ENCODE data around the gene OR4X2. TPM values are rescaled to one million over a fixed set of nuclear protein-coding genes. Genes with fewer than 3 reads are reported as not detected.

Gene OR4X2
- total and polyA plus RNA-seq, 3 experiments from 2014 or later = not detected

- no peak overlapping the region for H3K4me3 ChIP-seq (ENCODE audit: low read length)
- Mint-ChIP-seq H3K27me3 (peaks cover 13 to 18% of the 10 kb centered on the region in 2 donors), H3K4me1 (peaks cover 0 to 8% (median 0%) of the 10 kb centered on the region in 3 donors), H3K9me3 (peaks cover 0 to 15% (median 4%) of the 10 kb centered on the region in 5 donors), H3K4me3 (no peak overlapping the region), H3K27ac (no peak overlapping the region), H3K36me3 (no peaks in the 10 kb centered on the region)
- no peaks in the 10 kb centered on the region for H3K27me3 ChIP-seq (ENCODE audit: insufficient read depth, low read length, poor library complexity, severe bottlenecking)
- POLR2A ChIA-PET = no interaction called here
- H3K27ac ChIP-seq (ENCODE audit: low read depth, low read length) = no peak overlapping the region
- no peak for DNase-seq
- no peaks in the 10 kb centered on the region for H3K4me1 ChIP-seq (ENCODE audit: insufficient read depth, low read length)
- CTCF ChIA-PET = no interaction called here
- no peaks in the 10 kb centered on the region for H3K9me3 ChIP-seq (ENCODE audit: low read length)
- no peaks in the 10 kb centered on the region for H3K36me3 ChIP-seq (ENCODE audit: insufficient read depth, low read length)
Measured at GRCh38 chr11:48261600-48261999, 16.7 kb downstream of the OR4X2 start.

GRCh38 chr11:48263423-48263911 lies 18.6 kb downstream of the OR4X2 start, which contains the start of gene OR4X1:
OR4X1 (plus strand) TSS chr11:48263861; CDS start chr11:48263861, 0 bp downstream.
- no peak within 1 kb of the TSS for H3K27ac ChIP-seq (ENCODE audit: low read depth, low read length)
- no peak for DNase-seq
- Mint-ChIP-seq H3K36me3 (no peaks in the 10 kb centered on the region), H3K27ac (no peak within 1 kb of the TSS), H3K4me1 (peaks cover 0 to 8% (median 0%) of the 10 kb centered on the region in 3 donors), H3K9me3 (peaks cover 0 to 12% (median 4%) of the 10 kb centered on the region in 5 donors), H3K4me3 (no peak within 1 kb of the TSS), H3K27me3 (peaks cover 0 to 9% of the 10 kb centered on the region in 2 donors)
- no peak within 1 kb of the TSS for H3K4me3 ChIP-seq (ENCODE audit: low read length)
- no peaks in the 10 kb centered on the region for H3K36me3 ChIP-seq (ENCODE audit: insufficient read depth, low read length)
- CTCF ChIA-PET = no interaction called here
- no peaks in the 10 kb centered on the region for H3K9me3 ChIP-seq (ENCODE audit: low read length)
- no peaks in the 10 kb centered on the region for H3K27me3 ChIP-seq (ENCODE audit: insufficient read depth, low read length, poor library complexity, severe bottlenecking)
- H3K4me1 ChIP-seq (ENCODE audit: insufficient read depth, low read length) = no peaks in the 10 kb centered on the region
- POLR2A ChIA-PET = no interaction called here

DNA sequence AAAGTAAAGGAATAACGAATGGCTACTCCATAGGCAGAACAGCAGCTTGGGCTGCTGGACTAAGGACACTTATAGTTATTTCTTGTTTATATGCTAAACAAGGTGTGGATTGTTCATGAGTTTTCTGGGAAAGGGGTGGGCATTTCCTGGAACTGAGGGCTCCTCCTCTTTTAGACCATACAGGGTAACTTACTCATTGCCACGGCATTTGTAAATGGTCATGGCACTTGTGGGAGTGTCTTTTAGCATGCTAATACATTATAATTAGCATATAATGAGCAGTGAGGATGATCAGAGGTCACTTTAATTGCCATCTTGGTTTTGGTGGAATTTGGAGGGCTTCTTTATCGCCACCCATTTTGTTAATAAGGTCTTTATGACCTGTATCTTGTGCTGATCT lies 25.7 kb downstream of the OR4X2 start:
- H3K27me3 Mint-ChIP-seq = peaks cover 0 to 10% of the 10 kb centered on the region in 2 donors
- no peaks in the 10 kb centered on the region for H3K4me1 Mint-ChIP-seq
- H3K9me3 Mint-ChIP-seq = no peaks in the 10 kb centered on the region
- H3K4me1 ChIP-seq (ENCODE audit: insufficient read depth, low read length) = no peaks in the 10 kb centered on the region
- no peaks in the 10 kb centered on the region for H3K36me3 ChIP-seq (ENCODE audit: insufficient read depth, low read length)
- no peaks in the 10 kb centered on the region for H3K27me3 ChIP-seq (ENCODE audit: insufficient read depth, low read length, poor library complexity, severe bottlenecking)
- ChIA-PET CTCF (no interaction called here), POLR2A (no interaction called here)
- no peak overlapping the region for H3K27ac ChIP-seq (ENCODE audit: low read depth, low read length)
- no peak for DNase-seq
- H3K4me3 Mint-ChIP-seq = no peak overlapping the region
- H3K4me3 ChIP-seq (ENCODE audit: low read length) = no peak overlapping the region
- H3K9me3 ChIP-seq (ENCODE audit: low read length) = no peaks in the 10 kb centered on the region
- no peak overlapping the region for H3K27ac Mint-ChIP-seq
- H3K36me3 Mint-ChIP-seq = no peaks in the 10 kb centered on the region

DNA sequence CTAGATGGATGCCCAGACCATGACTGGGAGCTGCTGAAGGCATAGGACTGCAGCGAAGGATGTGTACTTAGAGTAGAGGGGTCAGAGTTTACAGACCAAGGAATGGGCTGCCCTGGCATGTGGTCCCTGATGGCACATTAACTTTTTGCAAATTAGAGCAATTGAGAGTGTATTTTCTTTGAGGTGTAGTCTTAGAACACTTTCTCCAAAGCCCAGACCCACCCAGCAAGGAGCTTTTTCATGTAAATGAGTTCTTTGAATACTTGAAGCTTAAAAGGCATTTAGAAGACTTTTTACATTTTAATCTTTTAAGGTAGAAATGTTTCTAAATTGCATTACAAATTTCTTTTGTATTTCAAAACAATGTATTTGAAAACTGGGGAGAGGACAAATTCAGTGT lies 27.7 kb downstream of the OR4X2 start:
- no peaks in the 10 kb centered on the region for H3K9me3 Mint-ChIP-seq
- H3K4me1 Mint-ChIP-seq = no peaks in the 10 kb centered on the region
- H3K4me3 ChIP-seq (ENCODE audit: low read length) = no peak overlapping the region
- CTCF ChIA-PET = no interaction called here
- H3K27ac ChIP-seq (ENCODE audit: low read depth, low read length) = no peak overlapping the region
- no peak overlapping the region for H3K27ac Mint-ChIP-seq
- no peaks in the 10 kb centered on the region for H3K27me3 ChIP-seq (ENCODE audit: insufficient read depth, low read length, poor library complexity, severe bottlenecking)
- H3K4me1 ChIP-seq (ENCODE audit: insufficient read depth, low read length) = no peaks in the 10 kb centered on the region
- H3K9me3 ChIP-seq (ENCODE audit: low read length) = no peaks in the 10 kb centered on the region
- no peak overlapping the region for H3K4me3 Mint-ChIP-seq
- no peaks in the 10 kb centered on the region for H3K36me3 ChIP-seq (ENCODE audit: insufficient read depth, low read length)
- no peak for DNase-seq
- POLR2A ChIA-PET = no interaction called here
- peaks cover 0 to 10% of the 10 kb centered on the region in 2 donors for H3K27me3 Mint-ChIP-seq
- H3K36me3 Mint-ChIP-seq = no peaks in the 10 kb centered on the region

Other genes starting within 250 kb of the OR4X2 start
- gene OR4B1, start 28.3 kb upstream of the OR4X2 start, total RNA-seq = not detected
- gene OR4B1, start 28.3 kb upstream of the OR4X2 start, polyA plus RNA-seq = not detected
- not detected for gene OR4X1, start 18.8 kb downstream of the OR4X2 start, total RNA-seq
- gene OR4X1, start 18.8 kb downstream of the OR4X2 start, polyA plus RNA-seq = not detected
- gene OR4S1, start 61.1 kb downstream of the OR4X2 start, total RNA-seq = not detected
- gene OR4S1, start 61.1 kb downstream of the OR4X2 start, polyA plus RNA-seq = not detected
- gene OR4C3, start 79.8 kb downstream of the OR4X2 start, total RNA-seq = not detected
- not detected for gene OR4C3, start 79.8 kb downstream of the OR4X2 start, polyA plus RNA-seq
- not detected for gene OR4C5, start 121.4 kb downstream of the OR4X2 start, total RNA-seq
- not detected for gene OR4C5, start 121.4 kb downstream of the OR4X2 start, polyA plus RNA-seq
- gene OR4A47, start 243.7 kb downstream of the OR4X2 start, total RNA-seq = not detected
- gene OR4A47, start 243.7 kb downstream of the OR4X2 start, polyA plus RNA-seq = not detected